ENCODE data around the gene VAMP5.
"Not testable (repeated sequence)": the region's sequence is repeated elsewhere in the genome, so short reads cannot be mapped to it uniquely, and the experiment has no call there.

GRCh38 chr2:85617723-85618122 lies 33.5 kb downstream of the VAMP5 start:
- not testable (repeated sequence) for TF ChIP-seq RXRA (IDR thresholded peaks at IDR 0.05); JUND (IDR thresholded peaks at IDR 0.05); CTCF (IDR thresholded peaks at IDR 0.05; ENCODE audit: low read depth, low read length, missing input control); HNF4G (IDR thresholded peaks at IDR 0.05); MAX (IDR thresholded peaks at IDR 0.05)
